Measurements from ENCODE around the gene P4HB.

P4HB gene

DNA sequence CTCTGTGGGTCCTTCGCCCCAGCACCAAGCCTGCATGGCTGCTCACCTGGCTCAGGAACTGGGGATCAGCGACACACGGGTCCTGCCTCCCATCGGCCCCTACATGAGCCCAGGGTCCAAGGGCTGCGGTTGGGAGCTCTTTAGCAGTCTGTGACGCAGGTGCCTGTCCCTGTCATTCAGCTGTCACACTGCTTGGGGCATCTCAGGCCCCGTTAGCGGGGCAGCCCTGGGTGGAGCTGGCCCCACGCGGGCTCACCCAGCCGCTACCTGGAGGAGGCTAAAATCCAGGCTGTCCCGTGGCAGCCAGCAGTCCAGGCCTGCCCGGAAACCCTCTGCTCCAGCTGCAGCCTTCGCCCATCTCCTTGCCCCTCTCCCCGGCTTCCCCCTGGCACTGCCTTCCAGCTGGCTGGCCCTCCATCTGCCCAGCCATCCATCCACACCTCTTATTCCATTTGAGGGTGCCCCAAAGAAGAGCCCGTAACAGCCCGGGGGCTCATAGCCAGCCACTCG is 53.1 kb downstream of the P4HB start:
- Histone ChIP-seq H3K27me3 (ENCODE audit: control insufficient read depth, insufficient read depth, low read length) (peaks cover 80% of the 10 kb centered on the region), H3K4me1 (ENCODE audit: control insufficient read depth, insufficient read depth, low read length) (peaks cover 11% of the 10 kb centered on the region), H3K9me3 (ENCODE audit: control insufficient read depth, low read length) (no peaks in the 10 kb centered on the region), H3K9ac (ENCODE audit: low read length) (no peak overlapping the region), H3K36me3 (ENCODE audit: control insufficient read depth, insufficient read depth, low read length) (no peaks in the 10 kb centered on the region), H3K4me3 (ENCODE audit: low read length) (no peak overlapping the region)

DNA sequence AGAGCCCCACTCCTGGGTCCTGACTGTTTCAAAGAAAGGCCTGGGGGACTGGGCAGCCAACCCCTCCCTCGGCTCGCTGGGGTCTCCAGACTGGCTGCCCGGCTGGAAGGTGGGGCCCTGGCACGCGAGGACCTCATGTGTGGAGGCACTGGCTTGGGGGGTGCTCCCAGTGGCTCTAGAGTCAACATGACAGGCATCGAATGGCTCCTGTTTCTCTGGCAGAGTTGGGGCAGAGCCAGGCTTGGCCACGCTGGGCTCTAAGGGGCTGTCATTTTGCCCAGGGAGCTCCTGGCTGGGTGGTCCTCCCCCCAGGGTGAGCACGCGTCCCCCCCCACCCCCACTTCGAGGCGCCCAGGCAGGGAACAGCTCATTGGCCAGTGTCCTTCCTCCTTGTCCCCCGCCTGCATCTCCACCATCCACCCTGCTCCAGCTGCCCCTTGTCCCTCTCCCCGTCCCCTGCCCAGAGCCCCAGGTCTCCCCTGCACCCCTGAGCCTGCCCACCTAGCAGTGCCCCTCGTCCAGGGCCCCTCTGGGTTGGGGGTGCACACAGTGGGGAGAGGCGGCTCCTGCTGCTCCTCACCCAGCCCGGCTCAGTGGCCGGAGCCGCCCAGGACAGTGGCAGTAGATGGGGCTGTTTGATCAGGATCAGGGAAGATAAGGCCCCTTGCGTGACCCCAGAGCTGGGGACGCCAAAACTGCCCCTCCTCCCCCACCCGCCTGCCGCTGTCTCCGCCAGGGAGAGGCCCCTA is 53.7 kb downstream of the P4HB start:
- Histone ChIP-seq H3K4me3 (ENCODE audit: low read length) (no peak overlapping the region), H3K9me3 (ENCODE audit: control insufficient read depth, low read length) (no peaks in the 10 kb centered on the region), H3K4me1 (ENCODE audit: control insufficient read depth, insufficient read depth, low read length) (peaks cover 11% of the 10 kb centered on the region), H3K36me3 (ENCODE audit: control insufficient read depth, insufficient read depth, low read length) (no peaks in the 10 kb centered on the region), H3K9ac (ENCODE audit: low read length) (no peak overlapping the region), H3K27me3 (ENCODE audit: control insufficient read depth, insufficient read depth, low read length) (peaks cover 86% of the 10 kb centered on the region)

DNA sequence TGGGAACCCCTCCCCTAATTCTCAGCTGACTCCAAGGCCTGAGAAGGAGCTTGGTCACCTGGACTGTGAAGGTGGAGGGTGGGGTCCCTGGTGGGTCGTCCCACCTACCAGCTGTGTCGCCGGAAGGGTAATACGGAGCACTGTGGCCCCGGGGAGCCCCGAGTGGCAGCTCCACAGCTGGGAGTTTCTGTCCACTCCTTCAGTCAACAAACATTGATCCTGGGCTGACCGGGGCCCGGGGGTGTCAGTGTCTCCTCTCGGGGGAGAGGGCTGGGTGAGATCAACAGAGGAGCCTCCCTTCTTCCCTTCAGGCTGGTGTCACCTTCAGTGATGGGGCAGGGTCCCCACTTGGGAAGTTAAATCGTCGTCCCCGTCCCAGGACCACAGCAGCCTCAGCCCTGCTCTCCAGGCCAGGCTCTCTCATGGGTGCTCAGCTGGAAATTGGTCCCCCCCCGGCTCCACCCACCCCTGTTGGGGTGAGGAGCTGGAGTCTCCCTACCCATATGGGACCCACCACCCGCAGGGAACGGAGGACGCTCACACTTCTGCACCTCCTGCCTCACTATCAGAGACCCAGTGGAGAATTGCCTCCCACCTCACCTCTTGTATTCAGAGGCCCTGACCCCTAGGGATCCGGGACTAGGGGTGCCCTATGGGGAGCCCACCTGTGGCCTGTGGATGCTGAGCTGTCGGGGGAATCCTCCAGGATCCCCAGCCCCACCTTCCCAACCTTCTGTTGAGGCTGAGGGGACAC is 54.5 kb downstream of the P4HB start:
- Histone ChIP-seq H3K4me1 (ENCODE audit: control insufficient read depth, insufficient read depth, low read length) (peaks cover 11% of the 10 kb centered on the region), H3K4me3 (ENCODE audit: low read length) (no peak overlapping the region), H3K9me3 (ENCODE audit: control insufficient read depth, low read length) (no peaks in the 10 kb centered on the region), H3K27me3 (ENCODE audit: control insufficient read depth, insufficient read depth, low read length) (peaks cover 92% of the 10 kb centered on the region), H3K36me3 (ENCODE audit: control insufficient read depth, insufficient read depth, low read length) (no peaks in the 10 kb centered on the region), H3K9ac (ENCODE audit: low read length) (no peak overlapping the region)

DNA sequence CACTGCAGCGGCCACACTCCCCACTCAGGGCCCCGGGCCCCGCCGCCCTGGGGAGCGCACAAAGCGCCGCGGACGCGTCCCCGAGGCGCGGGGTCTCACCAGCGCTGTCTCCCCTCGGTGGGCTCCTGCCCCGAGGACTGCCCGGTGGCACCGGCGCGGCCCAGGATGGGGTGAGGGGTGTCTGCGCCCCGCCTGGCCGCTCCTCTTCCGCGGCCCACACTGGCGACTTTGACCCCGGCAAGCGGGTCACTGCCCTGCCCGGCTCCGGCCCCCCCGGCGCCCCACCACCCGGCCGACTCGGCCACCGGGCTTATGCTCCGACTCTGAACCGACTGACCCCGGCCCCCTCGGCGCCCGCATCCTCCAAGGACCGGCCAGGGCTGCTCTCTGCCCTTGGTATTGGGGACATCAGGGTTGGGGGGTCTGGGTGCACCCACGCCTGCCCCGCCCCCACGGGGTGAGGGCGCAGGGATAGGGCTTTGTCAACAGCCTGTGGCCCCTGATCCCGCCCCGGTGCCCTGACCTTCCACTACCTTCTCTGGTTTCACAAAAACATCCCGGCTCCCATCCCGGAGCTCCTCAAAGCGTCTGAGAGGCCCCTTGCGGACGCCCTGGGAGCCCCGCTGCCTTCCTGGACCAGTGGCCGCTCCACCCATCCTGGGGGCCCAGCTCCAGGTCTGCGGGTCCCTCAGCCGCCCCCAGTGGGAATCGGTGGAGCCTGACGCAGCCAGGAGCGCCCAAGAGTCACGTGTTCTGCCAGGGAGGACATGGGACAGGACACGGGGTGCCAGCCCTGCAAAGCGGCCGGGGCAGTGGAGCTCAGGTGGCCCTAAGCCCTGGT is 55.6 kb downstream of the P4HB start:
- Histone ChIP-seq H3K9me3 (ENCODE audit: control insufficient read depth, low read length) (no peaks in the 10 kb centered on the region), H3K4me3 (ENCODE audit: low read length) (no peak overlapping the region), H3K9ac (ENCODE audit: low read length) (no peak overlapping the region), H3K4me1 (ENCODE audit: control insufficient read depth, insufficient read depth, low read length) (peaks cover 11% of the 10 kb centered on the region), H3K27me3 (ENCODE audit: control insufficient read depth, insufficient read depth, low read length) (peaks cover 86% of the 10 kb centered on the region), H3K36me3 (ENCODE audit: control insufficient read depth, insufficient read depth, low read length) (no peaks in the 10 kb centered on the region)

DNA sequence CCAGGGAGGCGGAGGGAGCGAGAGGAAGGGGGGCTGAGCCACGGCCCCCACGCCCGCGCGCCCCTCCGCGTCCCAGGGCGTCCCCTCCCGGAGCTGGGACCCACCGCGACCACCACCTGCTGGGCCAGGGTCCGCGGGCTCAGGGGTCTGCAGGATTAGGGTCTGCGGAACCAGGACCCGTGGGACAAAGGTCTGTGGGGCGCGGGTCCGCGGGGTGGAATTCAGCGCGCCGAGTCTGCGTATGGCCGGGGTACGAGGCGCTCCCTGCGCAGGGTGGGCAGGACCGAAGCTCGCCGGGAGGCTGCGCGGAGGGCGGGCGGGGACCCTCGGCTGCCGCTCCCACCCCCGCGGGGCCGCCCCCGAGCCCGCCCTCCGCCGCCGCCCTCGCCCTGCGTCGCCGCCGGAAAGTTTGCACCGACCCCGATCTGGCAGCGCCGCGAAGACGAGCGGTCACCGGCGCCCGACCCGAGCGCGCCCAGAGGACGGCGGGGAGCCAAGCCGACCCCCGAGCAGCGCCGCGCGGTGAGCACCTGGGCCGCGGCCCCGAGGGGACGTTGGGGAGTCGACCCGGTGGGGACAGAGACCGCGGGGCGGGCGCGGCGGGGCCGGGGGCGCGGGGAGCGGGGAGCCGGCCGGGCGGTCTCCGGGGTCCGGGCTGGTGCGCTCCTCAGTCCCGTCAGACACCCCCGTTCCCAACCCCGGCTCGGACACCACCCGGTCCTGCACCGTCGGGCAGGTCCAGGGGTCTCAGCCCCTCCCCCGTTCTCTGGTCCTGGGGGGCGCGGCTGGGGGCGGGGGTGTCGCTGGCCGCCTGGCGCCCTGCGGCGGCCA is 56.4 kb downstream of the P4HB start, which contains the start of gene GCGR:
Gene GCGR (plus strand): TSS at position 423 of the 831 bp plus-strand sequence. CDS start 4,869 bp downstream, outside the sequence.
- H3K9me3 ChIP-seq (ENCODE audit: control insufficient read depth, low read length): no peaks in the 10 kb centered on the region
- no peaks in the 10 kb centered on the region for H3K36me3 ChIP-seq (ENCODE audit: control insufficient read depth, insufficient read depth, low read length)
- H3K9ac ChIP-seq (ENCODE audit: low read length): no peak within 1 kb of the TSS
- H3K4me3 ChIP-seq (ENCODE audit: low read length): no peak within 1 kb of the TSS
- peaks cover 78% of the 10 kb centered on the region for H3K27me3 ChIP-seq (ENCODE audit: control insufficient read depth, insufficient read depth, low read length)
- peaks cover 11% of the 10 kb centered on the region for H3K4me1 ChIP-seq (ENCODE audit: control insufficient read depth, insufficient read depth, low read length)

DNA sequence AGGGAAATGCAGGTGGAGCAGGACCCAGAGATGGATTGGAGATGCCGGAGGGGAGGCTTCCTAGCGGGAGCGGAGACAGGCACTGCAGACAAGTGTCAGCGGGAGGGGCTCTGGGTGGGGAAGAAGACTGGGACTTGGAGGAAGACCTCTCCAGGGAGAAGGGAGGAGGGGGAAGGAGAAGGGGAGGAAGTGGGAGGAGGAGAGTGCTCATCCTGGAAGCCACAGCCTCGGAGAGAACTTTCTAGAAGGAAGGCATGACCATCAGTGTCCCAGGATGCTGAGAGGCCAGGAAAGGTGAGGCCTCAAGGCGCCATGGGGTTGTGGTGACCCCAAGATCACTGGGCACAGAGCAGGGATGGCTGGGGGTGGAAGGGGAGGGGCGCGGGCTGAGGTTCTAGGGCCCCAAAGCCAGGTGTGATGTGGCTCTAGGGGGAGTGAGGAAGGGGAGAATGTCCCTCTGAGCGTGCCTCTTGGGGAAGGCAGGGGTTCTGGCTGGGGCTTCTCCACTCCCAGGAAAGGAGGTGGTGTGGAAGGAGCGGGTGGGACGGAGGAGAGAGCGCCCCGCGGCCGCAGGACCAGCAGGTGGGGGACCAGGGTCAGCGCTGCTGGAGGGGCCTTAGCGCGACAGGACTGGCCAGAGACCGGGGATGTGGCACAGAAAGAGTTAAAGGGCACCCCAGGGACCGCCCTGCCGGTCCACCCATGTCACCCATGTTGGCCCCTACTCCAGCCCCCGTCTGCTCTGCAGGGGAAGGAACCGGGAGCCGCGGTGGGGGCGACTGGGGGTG is 57.3 kb downstream of the P4HB start:
- Histone ChIP-seq H3K27me3 (ENCODE audit: control insufficient read depth, insufficient read depth, low read length) (peaks cover 73% of the 10 kb centered on the region), H3K9ac (ENCODE audit: low read length) (no peak overlapping the region), H3K36me3 (ENCODE audit: control insufficient read depth, insufficient read depth, low read length) (no peaks in the 10 kb centered on the region), H3K4me3 (ENCODE audit: low read length) (no peak overlapping the region), H3K4me1 (ENCODE audit: control insufficient read depth, insufficient read depth, low read length) (peaks cover 11% of the 10 kb centered on the region), H3K9me3 (ENCODE audit: control insufficient read depth, low read length) (no peaks in the 10 kb centered on the region)

DNA sequence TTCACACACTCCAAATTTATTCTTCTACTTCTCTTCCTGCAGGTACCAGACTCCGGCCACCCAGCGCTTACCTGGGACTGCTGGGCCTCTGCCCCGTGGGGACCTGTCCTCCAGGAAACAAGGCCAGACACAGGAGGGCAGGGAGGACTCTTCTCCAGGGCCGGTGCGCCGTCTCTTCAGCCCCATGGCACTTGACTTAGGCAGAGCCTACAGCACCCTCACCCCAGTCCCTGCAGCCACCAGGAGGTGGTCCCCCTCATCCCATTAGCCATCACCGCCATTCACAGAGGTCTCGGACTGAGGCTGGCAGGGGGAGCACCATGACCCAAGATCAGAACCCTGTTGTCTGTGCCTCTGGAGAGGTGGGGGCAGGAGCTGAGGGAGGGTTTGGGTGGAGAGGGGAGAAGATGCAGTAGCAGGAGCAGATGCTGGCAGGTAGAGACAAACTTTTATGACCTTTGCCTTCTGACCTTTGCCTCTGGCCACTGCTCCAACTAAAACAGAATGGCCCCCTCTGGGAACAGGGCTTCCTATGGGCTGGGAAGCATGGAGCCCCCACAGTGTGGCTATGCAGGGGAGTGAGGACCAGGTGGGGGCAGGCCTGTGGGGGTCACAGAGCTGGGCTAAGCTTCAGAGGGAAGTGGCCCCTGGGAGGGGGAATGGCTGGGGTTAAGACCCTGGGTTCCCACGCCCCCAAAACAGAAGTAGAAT is 58.1 kb downstream of the P4HB start:
- Histone ChIP-seq H3K36me3 (ENCODE audit: control insufficient read depth, insufficient read depth, low read length) (no peaks in the 10 kb centered on the region), H3K4me3 (ENCODE audit: low read length) (no peak overlapping the region), H3K4me1 (ENCODE audit: control insufficient read depth, insufficient read depth, low read length) (peaks cover 11% of the 10 kb centered on the region), H3K9ac (ENCODE audit: low read length) (no peak overlapping the region), H3K9me3 (ENCODE audit: control insufficient read depth, low read length) (no peaks in the 10 kb centered on the region), H3K27me3 (ENCODE audit: control insufficient read depth, insufficient read depth, low read length) (peaks cover 65% of the 10 kb centered on the region)

DNA sequence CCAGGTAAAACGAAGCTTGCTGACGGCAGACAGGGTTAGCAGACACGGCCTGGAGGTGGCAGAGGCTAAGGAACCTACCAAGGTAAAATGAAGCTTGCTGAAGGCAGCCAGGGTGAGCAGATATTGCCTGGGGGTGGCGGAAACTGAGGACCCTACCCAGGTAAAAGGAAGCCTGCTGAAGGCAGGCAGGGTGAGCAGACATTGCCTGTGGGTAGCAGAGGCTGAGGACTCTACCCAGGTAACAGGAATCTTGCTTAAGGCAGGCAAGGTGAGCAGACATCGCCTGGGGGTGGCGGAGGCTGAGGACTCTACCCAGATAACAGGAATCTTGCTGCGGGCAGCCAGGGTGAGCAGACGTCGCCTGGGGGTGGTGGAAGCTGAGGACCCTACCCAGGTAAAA is 59.0 kb downstream of the P4HB start:
- no peaks in the 10 kb centered on the region for H3K36me3 ChIP-seq (ENCODE audit: control insufficient read depth, insufficient read depth, low read length)
- H3K27me3 ChIP-seq (ENCODE audit: control insufficient read depth, insufficient read depth, low read length): peaks cover 56% of the 10 kb centered on the region
- no peak overlapping the region for H3K9ac ChIP-seq (ENCODE audit: low read length)
- H3K4me3 ChIP-seq (ENCODE audit: low read length): no peak overlapping the region
- peaks cover 11% of the 10 kb centered on the region for H3K4me1 ChIP-seq (ENCODE audit: control insufficient read depth, insufficient read depth, low read length)
- H3K9me3 ChIP-seq (ENCODE audit: control insufficient read depth, low read length): no peaks in the 10 kb centered on the region

DNA sequence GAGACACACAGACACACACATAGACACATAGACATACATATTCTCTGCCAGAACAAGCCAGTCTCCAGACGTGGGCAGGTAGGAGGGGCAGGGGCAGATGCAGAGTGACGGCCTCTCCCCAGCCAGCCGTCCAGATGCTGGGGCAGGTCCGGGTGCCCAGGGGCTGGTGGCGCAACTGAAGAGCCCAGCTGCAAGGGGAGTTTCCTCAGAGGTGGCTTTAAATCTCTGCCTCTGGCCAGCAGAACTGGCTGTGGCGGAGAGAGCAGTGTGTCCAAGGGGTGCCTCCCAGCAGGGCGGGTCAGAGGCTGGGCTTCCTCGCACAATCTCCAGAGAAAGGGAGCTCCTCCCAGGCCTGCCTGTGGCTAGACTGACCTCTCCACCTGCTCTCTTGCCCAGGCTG is 65.8 kb downstream of the P4HB start:
- Histone ChIP-seq H3K9me3 (ENCODE audit: control insufficient read depth, low read length) (no peaks in the 10 kb centered on the region), H3K4me1 (ENCODE audit: control insufficient read depth, insufficient read depth, low read length) (peaks cover 13% of the 10 kb centered on the region), H3K9ac (ENCODE audit: low read length) (no peak overlapping the region), H3K36me3 (ENCODE audit: control insufficient read depth, insufficient read depth, low read length) (no peaks in the 10 kb centered on the region), H3K4me3 (ENCODE audit: low read length) (no peak overlapping the region), H3K27me3 (ENCODE audit: control insufficient read depth, insufficient read depth, low read length) (peaks cover 17% of the 10 kb centered on the region)

DNA sequence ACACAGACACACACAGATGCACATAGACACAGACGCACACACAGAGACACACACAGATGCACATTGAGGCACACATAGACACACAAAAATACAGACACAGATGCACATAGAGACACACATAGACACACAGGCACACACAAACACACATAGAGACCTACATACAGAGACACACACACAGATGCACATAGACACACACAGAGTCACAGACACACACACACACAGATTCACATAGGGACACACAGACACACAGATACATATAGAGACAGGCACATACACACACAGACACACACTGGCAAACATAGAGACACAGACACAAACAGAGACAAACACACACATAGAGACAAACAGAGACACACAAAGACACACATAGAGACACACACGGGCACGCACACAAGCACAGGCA is 66.3 kb downstream of the P4HB start:
- Histone ChIP-seq H3K27me3 (ENCODE audit: control insufficient read depth, insufficient read depth, low read length) (peaks cover 17% of the 10 kb centered on the region), H3K4me3 (ENCODE audit: low read length) (no peak overlapping the region), H3K9me3 (ENCODE audit: control insufficient read depth, low read length) (no peaks in the 10 kb centered on the region), H3K9ac (ENCODE audit: low read length) (no peak overlapping the region), H3K4me1 (ENCODE audit: control insufficient read depth, insufficient read depth, low read length) (peaks cover 13% of the 10 kb centered on the region), H3K36me3 (ENCODE audit: control insufficient read depth, insufficient read depth, low read length) (no peaks in the 10 kb centered on the region)

All from mucosa of stomach (tissue), 1 donor.